GM12865 (cell line): ENCODE results near the gene TMEFF2.
"Not testable (repeated sequence)": the region's sequence is repeated elsewhere in the genome, so short reads cannot be mapped to it uniquely, and the experiment has no call there.

Experiments
- DNase-seq: peaks from one replicate; pipeline ENCODE4 v3.0.0; 2010; ENCODE audit warnings: low read depth
- H3K4me3 ChIP-seq: 2 replicates; pipeline ENCODE4 v1.5.1; 2011; ENCODE audit warnings: mild to moderate bottlenecking, low read depth, low read length, control low read depth
- CTCF ChIP-seq: IDR thresholded peaks from 2 replicates; pipeline ENCODE4 v1.5.1; 2011; ENCODE audit warnings: low read length, control low read depth, low read depth, inconsistent platforms; ENCODE audit not compliant: insufficient read depth; ENCODE audit errors: missing control alignments

TMEFF2 gene

GRCh38 chr2:192124571-192124970 lies 70.2 kb downstream of the TMEFF2 start:
- no peak overlapping the region for H3K4me3 ChIP-seq
- TF ChIP-seq CTCF, result no peak
- no peak for DNase-seq

DNA sequence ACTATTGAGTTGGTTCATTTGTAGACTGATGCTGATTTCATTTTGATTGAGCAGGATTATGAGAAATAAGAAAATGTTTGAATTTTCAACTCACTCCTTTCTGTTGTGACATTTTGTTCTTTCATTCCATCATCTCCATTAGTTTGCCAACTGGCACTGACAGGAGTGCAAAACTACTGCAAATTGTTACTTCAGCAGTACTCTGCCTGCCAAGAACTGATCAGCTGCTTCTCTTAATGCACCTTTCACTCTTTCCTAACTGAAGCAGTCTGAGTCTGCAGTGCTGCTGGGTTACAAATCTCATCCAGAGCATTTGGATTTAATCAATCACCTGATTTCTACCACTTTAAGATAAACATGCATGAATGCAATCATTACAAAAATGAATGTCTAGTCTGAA lies 70.9 kb downstream of the TMEFF2 start:
- no peak overlapping the region for H3K4me3 ChIP-seq
- no peak for TF ChIP-seq CTCF
- DNase-seq, result no peak

- no peak overlapping the region for H3K4me3 ChIP-seq
- DNase-seq, result no peak
- no peak for TF ChIP-seq CTCF
Observed at GRCh38 chr2:192122946-192123345, 71.8 kb downstream of the TMEFF2 start.

DNA sequence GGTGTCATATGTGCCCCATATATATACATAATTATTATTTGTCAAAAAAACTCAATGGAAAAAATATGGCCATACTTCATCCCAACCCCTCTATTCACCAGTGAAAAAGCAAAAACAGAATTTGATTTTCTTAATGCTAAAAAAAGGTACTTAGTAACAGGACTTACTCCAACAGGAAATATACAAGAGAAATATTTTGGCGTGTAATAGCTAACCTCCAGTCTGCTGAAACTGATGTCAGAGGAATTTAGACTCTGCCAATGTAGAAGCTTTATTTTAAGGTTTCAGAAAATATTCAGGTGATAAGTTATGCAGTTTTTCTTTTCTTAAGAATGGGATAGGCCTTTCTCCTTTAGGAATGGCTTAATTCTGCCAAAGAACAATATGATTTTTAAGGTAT lies 72.6 kb downstream of the TMEFF2 start:
- H3K4me3 ChIP-seq, result no peak overlapping the region
- DNase-seq, result no peak
- no peak for TF ChIP-seq CTCF

GRCh38 chr2:192119536-192119935 lies 75.2 kb downstream of the TMEFF2 start:
- no peak for TF ChIP-seq CTCF
- no peak for DNase-seq
- no peak overlapping the region for H3K4me3 ChIP-seq

- DNase-seq, result no peak
- TF ChIP-seq CTCF, result no peak
- H3K4me3 ChIP-seq, result no peak overlapping the region
Observed at GRCh38 chr2:192117705-192118104, 77.0 kb downstream of the TMEFF2 start.

GRCh38 chr2:192111536-192111935 lies 83.2 kb downstream of the TMEFF2 start:
- H3K4me3 ChIP-seq, DNase-seq: not testable (repeated sequence)

- H3K4me3 ChIP-seq, result no peak overlapping the region
- no peak for TF ChIP-seq CTCF
- DNase-seq, result no peak
Observed at GRCh38 chr2:192099742-192100141, 95.0 kb downstream of the TMEFF2 start.
